ENCODE results near the gene GET3. TPM values are rescaled to one million over a fixed set of nuclear protein-coding genes. Genes with fewer than 3 reads are reported as not detected.
"Not testable (repeated sequence)": the region's sequence is repeated elsewhere in the genome, so short reads cannot be mapped to it uniquely, and the experiment has no call there.

GET3 gene
- total RNA-seq, 1 donor from 2014 or later, result 59.9 TPM

GRCh38 chr19:12695096-12695495 lies 42.2 kb upstream of the GET3 start:
- no peaks in the 10 kb centered on the region for H3K36me3 ChIP-seq
- no peaks in the 10 kb centered on the region for H3K27me3 ChIP-seq
- no peak for DNase-seq (ENCODE audit: extremely low spot score in 2 of 2)
- H3K9me3 ChIP-seq, result no peaks in the 10 kb centered on the region
- intact Hi-C loops (cut with DNase I), result no loop called here
- peaks cover 26% of the 10 kb centered on the region for H3K4me1 ChIP-seq
- H3K4me3 ChIP-seq, result peak overlapping the region in 1 of 2 donors; percentile 78
- no peak overlapping the region for H3K27ac ChIP-seq
- no peak for TF ChIP-seq POLR2AphosphoS5 (IDR thresholded peaks at IDR 0.05; ENCODE audit: insufficient read depth in 1 of 2, low read depth in 1 of 2)
- no peak for TF ChIP-seq POLR2A (IDR thresholded peaks at IDR 0.05)
- no peak for TF ChIP-seq CTCF (IDR thresholded peaks at IDR 0.05)

- H3K27me3 ChIP-seq, result no peaks in the 10 kb centered on the region
- no peak overlapping the region for H3K27ac ChIP-seq
- no peak for TF ChIP-seq CTCF (IDR thresholded peaks at IDR 0.05)
- no peak for TF ChIP-seq POLR2A (IDR thresholded peaks at IDR 0.05)
- TF ChIP-seq POLR2AphosphoS5 (IDR thresholded peaks at IDR 0.05; ENCODE audit: insufficient read depth in 1 of 2, low read depth in 1 of 2), result no peak
- H3K4me3 ChIP-seq, result peak overlapping the region; percentile 66 to 78
- no peak for DNase-seq (ENCODE audit: extremely low spot score in 2 of 2)
- H3K36me3 ChIP-seq, result peaks cover 0 to 4% of the 10 kb centered on the region in 2 donors
- H3K4me1 ChIP-seq, result peaks cover 26% of the 10 kb centered on the region
- H3K9me3 ChIP-seq, result no peaks in the 10 kb centered on the region
- intact Hi-C loops (cut with DNase I), result no loop called here
These were observed 41.8 kb upstream of the GET3 start for GRCh38 chr19:12695514-12695913.

GRCh38 chr19:12695997-12696365 lies 41.3 kb upstream of the GET3 start:
- no peak overlapping the region for H3K27ac ChIP-seq
- intact Hi-C loops (cut with DNase I), result no loop called here
- H3K4me3 ChIP-seq, result peak overlapping the region; percentile 66 to 78
- H3K9me3 ChIP-seq, result no peaks in the 10 kb centered on the region
- no peak for TF ChIP-seq CTCF (IDR thresholded peaks at IDR 0.05)
- H3K36me3 ChIP-seq, result peaks cover 0 to 9% of the 10 kb centered on the region in 2 donors
- no peak for DNase-seq (ENCODE audit: extremely low spot score in 2 of 2)
- no peaks in the 10 kb centered on the region for H3K27me3 ChIP-seq
- peaks cover 26% of the 10 kb centered on the region for H3K4me1 ChIP-seq

- no peaks in the 10 kb centered on the region for H3K27me3 ChIP-seq
- peaks cover 26% of the 10 kb centered on the region for H3K4me1 ChIP-seq
- intact Hi-C loops (cut with DNase I), result no loop called here
- H3K4me3 ChIP-seq, result peak within 1 kb of the TSS; percentile 66 to 78
- peak within 1 kb of the TSS; percentile 80 for H3K27ac ChIP-seq
- DNase-seq (ENCODE audit: extremely low spot score in 2 of 2), result peak in 1 of 2 donors; percentile 95
- H3K9me3 ChIP-seq, result no peaks in the 10 kb centered on the region
- TF ChIP-seq CTCF (IDR thresholded peaks at IDR 0.05) (no peak), POLR2A (IDR thresholded peaks at IDR 0.05) (no peak), POLR2AphosphoS5 (IDR thresholded peaks at IDR 0.05; ENCODE audit: insufficient read depth in 1 of 2, low read depth in 1 of 2) (peak; percentile 92 to 94)
- peaks cover 0 to 15% of the 10 kb centered on the region in 2 donors for H3K36me3 ChIP-seq
These were observed 40.6 kb upstream of the GET3 start, which contains the start of gene FBXW9 for GRCh38 chr19:12696366-12697335. TSS of gene FBXW9 (minus strand) at chr19:12696631. CDS start at chr19:12696581, 50 bp downstream.

- not testable (repeated sequence) for H3K27ac ChIP-seq
These were observed 39.9 kb upstream of the GET3 start for GRCh38 chr19:12697425-12697824.

More at GRCh38 chr19:12697425-12697824, 39.9 kb upstream of the GET3 start:
- H3K27me3 ChIP-seq; H3K9me3 ChIP-seq; DNase-seq (ENCODE audit: extremely low spot score in 2 of 2); intact Hi-C loops (cut with DNase I): not testable (repeated sequence)
- peak overlapping the region in 1 of 2 donors; percentile 66 for H3K4me3 ChIP-seq
- H3K36me3 ChIP-seq, result peaks cover 0 to 23% of the 10 kb centered on the region in 2 donors
- peaks cover 26% of the 10 kb centered on the region for H3K4me1 ChIP-seq
